Activated T-helper 9 cell treated with anti-CD3 and anti-CD28 coated beads, Interleukin-2, amount 50 U/mL, for 16 hours (primary cell): ENCODE data around the gene USO1.
"Not testable (repeated sequence)": the region's sequence is repeated elsewhere in the genome, so short reads cannot be mapped to it uniquely, and the experiment has no call there.

Experiments
- DNase-seq: peaks from one replicate; pipeline ENCODE4 v3.0.0-alpha.2; 2020; ENCODE audit warnings: low read depth

The USO1 gene

GRCh38 chr4:75752637-75753036 is 28.3 kb downstream of the USO1 start:
- DNase-seq: no peak

DNA sequence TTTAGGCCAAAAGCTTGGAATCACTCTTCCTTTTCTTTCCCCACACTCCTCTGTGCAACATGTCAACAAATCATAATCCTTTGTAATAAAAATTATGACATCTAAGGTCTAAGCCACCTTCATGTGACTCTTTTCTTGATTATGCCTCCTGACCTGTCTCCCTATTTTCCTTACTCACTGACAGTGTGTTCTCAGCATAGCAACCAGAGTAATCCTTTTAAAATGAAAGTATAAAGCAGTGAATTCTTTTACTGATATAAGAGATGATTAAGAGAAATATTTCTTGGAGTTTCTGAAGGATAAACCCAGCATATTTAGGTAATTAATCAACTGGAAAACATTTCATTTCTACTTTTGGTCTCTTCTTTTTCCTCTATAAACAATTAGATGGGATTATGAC is 44.7 kb downstream of the USO1 start:
- DNase-seq: no peak

DNA sequence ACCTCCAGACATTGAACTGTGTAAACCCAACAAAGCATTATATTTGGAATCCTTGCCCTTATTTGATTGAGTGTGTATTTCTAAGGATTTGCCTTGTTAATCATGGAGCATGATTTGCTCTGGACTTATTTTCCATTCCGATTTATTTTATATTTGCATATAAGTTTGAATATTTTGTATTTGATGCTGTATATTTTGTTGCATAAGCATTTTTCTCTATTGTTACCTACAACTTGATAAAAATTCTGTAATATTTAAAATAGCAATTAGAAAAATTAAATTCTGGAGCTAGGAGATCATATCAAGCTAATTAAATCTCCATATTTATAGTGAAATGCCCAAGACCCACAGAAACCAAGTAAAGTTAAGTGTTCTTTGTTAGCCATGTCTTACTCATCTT is 47.2 kb downstream of the USO1 start:
- DNase-seq: no peak

DNA sequence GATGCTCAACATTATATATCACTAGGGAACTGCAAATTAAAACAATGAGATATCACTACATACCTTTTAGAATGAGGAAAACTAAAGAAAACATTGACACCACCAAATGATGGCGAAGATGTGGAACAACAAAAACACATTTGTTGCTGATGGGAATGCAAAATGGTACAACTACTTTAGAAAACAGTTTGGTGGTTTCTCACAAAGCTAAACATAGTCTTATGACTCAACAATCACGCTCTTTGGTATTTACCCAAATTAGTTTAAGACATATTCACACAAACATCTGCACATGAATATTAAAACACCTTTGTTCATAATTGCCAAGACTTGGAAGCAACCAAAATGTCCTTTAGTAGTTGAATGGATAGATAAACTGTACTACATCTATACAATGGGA is 53.2 kb downstream of the USO1 start:
- no peak for DNase-seq

DNA sequence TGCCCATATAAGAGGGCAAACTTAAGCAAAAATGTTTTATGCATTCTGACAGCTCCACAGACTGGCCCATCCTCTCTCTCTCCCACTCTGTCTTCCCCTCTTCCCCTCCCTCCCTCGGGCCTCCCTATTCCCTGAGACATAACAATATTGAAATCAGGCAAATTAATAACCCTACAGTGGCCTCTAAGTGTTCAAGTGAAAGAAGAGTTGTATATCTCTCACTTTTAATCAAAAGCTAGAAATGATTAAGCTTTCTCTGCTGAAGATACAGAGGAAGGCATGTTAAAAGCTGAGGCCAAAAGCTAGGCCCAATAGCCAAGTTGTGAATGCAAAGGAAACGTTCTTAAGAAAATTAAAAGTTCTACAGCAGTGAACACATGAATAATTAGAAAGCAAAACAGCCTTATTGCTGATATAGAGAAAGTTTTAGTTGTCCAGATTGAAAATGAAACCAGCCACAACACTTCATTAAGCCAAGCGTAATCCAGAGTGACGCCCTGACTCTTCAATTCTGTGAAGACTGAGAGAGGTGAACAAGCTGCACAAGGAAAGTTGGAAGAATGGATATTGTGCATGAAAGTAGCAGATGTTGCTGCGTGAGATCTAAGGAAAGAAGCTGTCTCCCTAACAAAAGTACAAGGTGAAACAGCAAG is 54.9 kb downstream of the USO1 start:
- DNase-seq: no peak

DNA sequence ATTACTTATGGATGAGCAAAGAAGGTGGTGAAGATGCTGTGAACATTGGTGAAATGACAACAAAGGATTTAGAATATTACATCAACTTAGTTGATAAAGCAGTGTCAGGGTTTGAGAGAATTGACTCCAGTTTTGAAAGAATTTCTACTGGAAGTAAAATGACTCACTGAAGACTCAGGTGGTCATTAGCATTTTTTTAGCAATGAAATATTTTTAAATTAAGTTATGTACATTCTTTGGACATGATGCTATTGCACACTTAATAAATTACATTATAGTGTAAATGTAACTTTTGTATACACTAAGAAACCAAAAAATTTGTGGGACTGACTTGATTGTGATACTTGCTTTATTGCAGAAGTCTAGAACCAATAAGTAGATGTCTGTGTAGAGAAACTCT is 56.9 kb downstream of the USO1 start:
- DNase-seq: no peak

- no peak for DNase-seq
Observed at GRCh38 chr4:75786526-75786925, 62.1 kb downstream of the USO1 start.

DNA sequence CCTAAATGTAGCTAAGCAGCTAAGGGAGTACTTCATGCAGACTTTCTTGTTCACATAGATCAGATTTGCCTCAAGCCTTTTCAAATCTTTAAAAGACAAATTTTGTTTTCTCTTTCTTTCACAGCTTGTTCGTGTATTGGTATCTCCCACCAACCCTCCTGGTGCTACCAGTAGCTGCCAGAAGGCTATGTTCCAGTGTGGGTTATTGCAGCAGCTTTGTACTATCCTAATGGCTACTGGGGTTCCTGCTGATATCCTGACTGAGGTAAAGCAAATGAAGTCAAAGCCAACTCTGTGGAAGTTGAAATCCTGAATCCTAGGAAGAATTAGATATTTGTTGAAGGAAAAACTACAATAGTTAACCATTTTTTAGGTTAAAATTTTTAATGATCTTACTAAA is 62.6 kb downstream of the USO1 start:
- no peak for DNase-seq

DNA sequence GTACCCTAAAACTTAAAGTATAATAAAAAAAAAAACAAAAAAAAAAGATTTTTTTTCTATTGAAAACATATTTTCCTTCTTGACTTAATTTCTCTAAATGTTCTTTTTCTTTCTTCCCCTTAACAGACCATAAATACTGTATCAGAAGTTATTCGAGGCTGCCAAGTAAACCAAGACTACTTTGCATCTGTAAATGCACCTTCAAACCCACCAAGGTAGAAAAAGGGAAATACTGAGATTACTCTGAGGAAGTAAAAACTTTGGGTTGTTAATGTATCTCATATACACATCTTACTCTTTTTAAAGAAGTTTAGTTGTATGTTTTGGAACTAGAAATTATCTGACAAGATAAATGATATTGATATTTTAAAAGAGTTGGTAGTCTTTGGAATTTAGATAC is 65.6 kb downstream of the USO1 start:
- no peak for DNase-seq

GRCh38 chr4:75800972-75801371 is 76.6 kb downstream of the USO1 start:
- no peak for DNase-seq

- DNase-seq: not testable (repeated sequence)
Observed at GRCh38 chr4:75806035-75806434, 81.7 kb downstream of the USO1 start.

- no peak for DNase-seq
Observed at GRCh38 chr4:75817901-75818300, 93.5 kb downstream of the USO1 start.

GRCh38 chr4:75819121-75819520 is 94.7 kb downstream of the USO1 start:
- DNase-seq: no peak

DNA sequence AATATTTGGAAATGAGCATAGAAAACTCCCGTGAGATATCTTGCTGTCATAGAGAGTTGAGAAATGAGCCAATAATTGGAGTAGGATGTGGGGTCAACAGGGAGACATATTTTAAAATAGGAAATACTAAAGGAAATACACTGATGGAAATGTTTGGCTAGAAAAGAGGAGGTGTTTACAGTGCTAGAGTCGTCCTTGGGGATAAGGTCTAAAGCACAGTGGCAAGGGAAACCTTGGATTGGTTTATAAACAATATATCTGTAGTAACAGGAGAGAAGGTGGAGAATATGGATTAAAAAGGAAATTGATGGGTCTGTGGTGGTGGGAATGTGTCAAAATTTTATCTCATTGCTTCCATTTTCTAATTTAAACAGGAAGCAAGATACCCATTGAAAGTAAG is 95.8 kb downstream of the USO1 start:
- DNase-seq: no peak

- no peak for DNase-seq
Observed at GRCh38 chr4:75820676-75821075, 96.3 kb downstream of the USO1 start.

DNA sequence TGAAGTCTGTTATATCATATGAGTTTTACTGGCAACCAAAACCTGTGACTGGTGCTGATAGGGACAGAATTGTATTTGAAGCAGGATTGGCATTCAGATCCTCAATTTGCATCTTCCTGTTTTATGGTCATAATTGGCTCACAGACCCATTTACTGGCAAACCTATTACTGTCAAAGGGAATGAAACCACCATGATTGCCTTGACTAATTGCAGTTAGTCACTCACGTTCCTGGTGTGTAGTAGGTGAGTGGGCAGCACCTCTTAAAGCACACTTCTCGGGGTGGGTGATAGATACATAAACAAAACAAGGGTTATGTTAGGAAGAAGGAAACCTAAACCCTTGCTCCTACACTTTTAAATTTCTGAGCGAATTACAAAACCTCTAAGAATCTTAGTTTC is 96.8 kb downstream of the USO1 start:
- no peak for DNase-seq

DNA sequence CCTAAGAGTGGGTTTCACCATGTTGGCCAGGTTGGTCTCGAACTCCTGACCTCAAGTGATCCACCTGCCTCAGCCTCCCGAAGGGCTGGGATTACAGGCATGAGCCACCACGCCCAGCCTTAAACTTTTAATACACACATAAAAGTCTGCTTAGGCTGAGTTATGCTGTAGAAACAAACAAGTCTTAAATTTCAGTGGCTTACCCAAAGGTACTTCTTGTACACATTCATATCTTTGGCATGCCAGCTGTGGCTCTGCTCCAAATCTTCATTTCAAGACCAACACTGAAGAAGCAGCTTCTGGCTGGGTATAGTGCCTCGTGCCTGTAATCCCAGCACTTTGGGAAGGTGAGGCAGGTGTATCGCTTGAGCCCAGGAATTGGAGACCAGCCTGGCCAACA is 97.6 kb downstream of the USO1 start:
- no peak for DNase-seq

- DNase-seq: no peak
Observed at GRCh38 chr4:75822416-75822815, 98.0 kb downstream of the USO1 start.

DNA sequence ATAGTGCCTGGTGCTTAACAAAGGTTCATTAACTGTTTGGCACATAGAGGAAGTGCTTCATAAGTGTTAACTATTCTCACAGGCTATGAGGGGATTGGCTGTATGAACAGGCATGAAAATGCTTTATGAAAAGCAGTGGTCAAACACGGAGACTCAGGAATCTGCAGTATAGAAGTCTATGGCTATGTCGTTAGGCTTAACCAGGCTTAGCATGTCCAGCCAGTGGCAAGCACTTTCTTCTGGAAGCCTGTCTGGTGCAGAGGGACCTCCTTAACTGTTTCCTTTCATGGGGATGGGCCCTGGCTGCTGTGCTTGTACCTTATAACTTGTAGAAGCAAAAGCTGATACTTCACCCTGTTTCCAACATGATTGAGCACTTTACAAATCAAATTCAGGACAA is 99.4 kb downstream of the USO1 start:
- DNase-seq: no peak

- DNase-seq: no peak
Observed at GRCh38 chr4:75830906-75831305, 106.5 kb downstream of the USO1 start.

DNA sequence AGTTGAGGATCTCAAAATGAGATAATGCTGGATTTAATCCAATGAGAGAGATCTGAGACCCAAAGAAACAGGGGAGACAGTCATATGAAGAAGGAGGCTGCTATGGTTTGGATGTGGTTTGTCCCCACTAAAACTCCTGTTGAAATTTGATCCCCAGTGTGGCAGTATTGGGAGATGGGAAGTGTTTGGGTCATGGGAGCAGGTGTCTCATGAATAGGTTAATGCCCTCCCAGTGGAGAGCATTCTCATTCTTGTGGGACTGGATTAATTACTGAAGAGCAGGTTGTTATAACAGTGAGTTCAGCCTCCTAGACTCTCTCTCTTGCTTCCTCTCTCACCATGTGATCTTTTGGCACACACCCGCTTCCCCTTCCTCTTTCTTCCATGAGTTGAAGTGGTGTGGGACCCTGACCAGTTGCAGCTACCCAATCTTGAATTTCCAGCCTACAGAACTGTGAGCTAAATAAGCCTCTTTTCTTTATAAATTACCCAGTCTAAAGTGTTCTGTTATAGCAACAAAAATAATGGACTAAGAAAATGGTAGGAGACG is 107.6 kb downstream of the USO1 start:
- no peak for DNase-seq

DNA sequence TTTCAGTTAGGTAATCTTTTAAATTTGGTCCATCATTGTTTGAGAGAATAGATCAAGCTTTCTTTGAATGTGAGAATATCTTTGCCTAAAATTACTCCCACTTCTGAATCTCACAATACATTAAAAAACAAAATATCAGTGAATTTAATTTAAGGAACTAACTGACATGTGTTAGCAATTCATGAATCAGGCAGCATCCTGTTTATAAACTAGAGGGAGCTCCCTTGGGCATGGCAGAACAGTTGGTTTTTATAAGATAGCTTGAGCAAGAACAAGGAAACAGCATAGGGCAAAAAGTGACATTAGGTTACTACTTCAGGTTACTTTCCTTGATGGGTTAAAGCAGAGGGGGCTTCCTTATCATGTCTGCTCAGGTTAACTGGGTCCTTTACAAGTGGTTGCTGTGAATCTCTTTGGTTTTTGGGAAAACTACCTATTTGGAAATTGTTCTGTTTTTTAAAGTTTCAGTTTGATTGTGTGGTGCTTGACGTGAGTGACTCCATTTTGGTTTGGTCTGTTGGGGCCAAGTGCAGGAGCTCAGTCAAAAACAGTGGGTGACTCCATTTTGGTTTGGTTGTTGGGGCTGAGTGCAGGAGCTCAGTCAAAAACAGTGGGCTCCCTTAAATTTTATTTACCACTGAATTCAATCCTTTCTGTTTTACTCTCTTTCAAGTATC is 109.9 kb downstream of the USO1 start:
- no peak for DNase-seq

DNA sequence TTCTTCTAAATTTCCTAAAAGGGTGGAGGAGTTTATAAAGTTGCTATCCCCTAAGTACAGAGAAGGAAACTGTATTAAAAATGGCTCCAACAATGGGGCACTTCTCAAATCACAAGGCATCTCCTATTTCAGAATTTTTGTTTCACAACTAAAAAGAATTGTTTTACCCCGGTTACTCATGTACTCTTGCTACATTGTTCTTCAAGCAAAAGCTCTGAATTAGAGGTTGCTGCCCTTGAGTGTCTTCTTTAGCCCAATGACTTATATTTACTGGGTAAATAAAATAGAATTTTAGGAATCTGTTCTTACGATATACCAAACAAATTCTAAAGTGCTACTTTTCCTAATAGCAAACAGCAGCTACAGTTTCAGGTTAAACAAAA is 110.4 kb downstream of the USO1 start:
- no peak for DNase-seq
